AG04450 (cell line): ENCODE data around the gene FERMT3. TPM values are rescaled to one million over a fixed set of nuclear protein-coding genes. Genes with fewer than 3 reads are reported as not detected.

Source experiments
- CTCF ChIA-PET: fragments of 300-600, 350-600 bp; formaldehyde crosslinking; extraction: SDS; loops from one replicate; lab custom pipeline; 2022; ENCODE audit warnings: antibody characterized with exemption, inconsistent platforms; lab: Charles Lee
- POLR2A ChIA-PET: fragments of 350-600 bp; formaldehyde crosslinking; extraction: SDS; loops from one replicate; lab custom pipeline; 2021; ENCODE audit warnings: antibody characterized with exemption, inconsistent platforms; lab: Yijun Ruan, JAX
- DNase-seq: peaks from one replicate; pipeline ENCODE4 v3.0.0-alpha.2; 2011; ENCODE audit warnings: low read depth, low spot score
- H3K27ac ChIP-seq: one replicate; pipeline ENCODE4 v1.5.1; 2012; ENCODE audit warnings: low read depth, low read length, control low read depth
- H3K27me3 ChIP-seq: one replicate; pipeline ENCODE4 v1.6.0; 2012; ENCODE audit warnings: low read length; ENCODE audit not compliant: control insufficient read depth, insufficient read depth
- H3K4me3 ChIP-seq: 2 replicates; pipeline ENCODE4 v1.5.1; 2011; ENCODE audit warnings: mild to moderate bottlenecking, low read depth, low read length, control low read depth
- H3K9me3 ChIP-seq: 2 replicates; pipeline ENCODE4 v1.5.1; 2012; ENCODE audit warnings: low read length; ENCODE audit not compliant: control insufficient read depth, insufficient read depth
- polyA plus RNA-seq: library from polyadenylated mRNA; depleted of rRNA; stranded (reverse); fragments of >200 nt; gene quantifications from 2 replicates; pipeline ENCODE4 v1.2.3, GENCODE V29; 2011; rRNA removed
- TF ChIP-seq, protein P1 (sequence below): IDR thresholded peaks from 2 replicates; pipeline ENCODE4 v1.5.1; 2011; ENCODE audit warnings: low read depth, low read length, control low read depth, inconsistent platforms

Gene FERMT3
- polyA plus RNA-seq, 1 experiment: 0.38 TPM

DNA sequence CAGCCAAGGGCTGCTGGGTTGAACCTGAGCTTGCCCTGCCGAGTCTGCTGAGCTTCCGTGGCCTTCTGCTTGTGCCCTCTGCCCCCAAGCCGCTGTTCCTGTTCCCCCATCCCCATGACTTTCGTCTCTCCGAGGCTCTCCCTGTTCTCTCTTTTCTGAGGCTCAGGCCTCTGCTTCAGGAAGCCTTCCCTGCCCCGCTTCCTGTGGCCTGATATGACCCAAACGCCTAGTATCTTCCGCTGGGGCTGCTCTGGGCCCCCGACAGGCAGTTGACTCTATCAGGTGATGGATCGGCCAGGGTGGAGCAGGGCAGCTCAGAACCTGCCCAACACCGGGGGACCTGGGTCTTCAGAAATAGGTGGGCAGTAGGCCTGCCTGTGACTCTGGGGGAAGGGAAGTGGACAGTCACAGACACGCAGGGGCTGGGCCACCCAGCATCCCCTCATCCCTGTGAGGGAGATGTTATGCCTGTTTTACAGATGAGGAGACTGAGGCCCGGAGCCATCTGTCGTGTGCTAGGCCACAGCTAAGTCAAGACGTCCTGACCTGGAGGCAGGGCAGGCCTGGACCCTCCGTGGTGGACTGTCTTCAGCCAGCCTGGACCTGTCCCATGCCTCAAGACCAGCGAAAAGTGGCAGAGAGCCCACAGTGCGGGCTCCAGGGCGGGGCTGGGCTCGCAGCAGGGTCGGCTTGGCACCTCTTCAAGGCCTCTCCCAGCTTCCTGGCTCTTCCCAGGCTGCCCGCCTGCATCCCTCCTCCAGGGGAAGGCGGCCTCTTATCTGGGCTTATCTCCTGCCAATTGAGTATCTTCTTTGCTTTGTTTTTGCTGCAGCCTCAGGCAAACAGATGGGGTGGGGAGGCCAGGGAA lies 61.7 kb downstream of the FERMT3 start:
- H3K4me3 ChIP-seq: peak overlapping the region; percentile 66
- ChIA-PET POLR2A (interaction anchor here (0.7 to 4.1 kb wide), 6 partner anchors 10 to 83 kb away, joined by 3 to 28 read pairs (median 4); partner anchors contain the start of genes BAD, GPR137, PPP1R14B and STIP1), CTCF (interaction anchor here (0.5 to 4.0 kb wide), 7 partner anchors 17 to 87 kb away, joined by 3 to 23 read pairs (median 4); partner anchors contain the start of genes FKBP2 and PLCB3)
- no peaks in the 10 kb centered on the region; the same call in 1 of the 2 replicates for H3K9me3 ChIP-seq
- H3K27me3 ChIP-seq: no peaks in the 10 kb centered on the region
- H3K27ac ChIP-seq: peak overlapping the region; percentile 95
- no peak for DNase-seq
- TF ChIP-seq, protein P1, sequence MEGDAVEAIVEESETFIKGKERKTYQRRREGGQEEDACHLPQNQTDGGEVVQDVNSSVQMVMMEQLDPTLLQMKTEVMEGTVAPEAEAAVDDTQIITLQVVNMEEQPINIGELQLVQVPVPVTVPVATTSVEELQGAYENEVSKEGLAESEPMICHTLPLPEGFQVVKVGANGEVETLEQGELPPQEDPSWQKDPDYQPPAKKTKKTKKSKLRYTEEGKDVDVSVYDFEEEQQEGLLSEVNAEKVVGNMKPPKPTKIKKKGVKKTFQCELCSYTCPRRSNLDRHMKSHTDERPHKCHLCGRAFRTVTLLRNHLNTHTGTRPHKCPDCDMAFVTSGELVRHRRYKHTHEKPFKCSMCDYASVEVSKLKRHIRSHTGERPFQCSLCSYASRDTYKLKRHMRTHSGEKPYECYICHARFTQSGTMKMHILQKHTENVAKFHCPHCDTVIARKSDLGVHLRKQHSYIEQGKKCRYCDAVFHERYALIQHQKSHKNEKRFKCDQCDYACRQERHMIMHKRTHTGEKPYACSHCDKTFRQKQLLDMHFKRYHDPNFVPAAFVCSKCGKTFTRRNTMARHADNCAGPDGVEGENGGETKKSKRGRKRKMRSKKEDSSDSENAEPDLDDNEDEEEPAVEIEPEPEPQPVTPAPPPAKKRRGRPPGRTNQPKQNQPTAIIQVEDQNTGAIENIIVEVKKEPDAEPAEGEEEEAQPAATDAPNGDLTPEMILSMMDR: no peak

DNA sequence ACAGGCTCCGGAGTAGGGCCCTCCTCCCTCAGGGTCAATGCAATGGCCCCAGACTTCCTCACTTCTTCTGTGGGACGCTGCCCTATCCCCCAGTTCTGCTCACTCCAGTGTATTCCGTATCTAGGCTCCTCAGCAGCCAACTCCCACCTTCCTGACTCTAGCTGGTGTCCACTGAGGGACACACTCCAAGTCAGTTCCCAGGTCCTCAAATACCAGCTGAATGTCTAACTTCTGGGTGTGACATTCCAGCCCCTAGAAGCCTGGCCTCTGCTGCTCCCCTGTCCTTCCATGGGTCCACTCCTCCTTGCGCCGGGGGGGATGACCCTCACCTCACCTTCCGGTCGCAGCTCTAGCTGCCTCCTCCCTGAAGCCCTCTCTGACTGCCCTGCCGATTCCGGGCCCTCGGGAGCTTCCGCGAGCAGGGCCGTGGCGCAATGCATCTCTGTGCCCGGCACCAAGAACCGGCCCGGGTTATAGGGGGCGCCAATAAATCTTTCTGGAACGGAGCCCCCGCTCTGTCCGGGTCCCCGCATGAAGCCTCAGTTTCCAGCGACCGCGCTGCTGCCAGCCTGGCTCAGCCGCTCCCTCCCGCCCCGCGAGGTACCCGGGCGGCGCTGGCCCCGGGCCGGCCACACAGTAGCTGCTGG lies 62.5 kb downstream of the FERMT3 start:
- POLR2A ChIA-PET: interaction anchor here (0.7 to 4.1 kb wide), 7 partner anchors 11 to 83 kb away, joined by 3 to 28 read pairs (median 4); partner anchors contain the start of genes BAD, GPR137, PPP1R14B and STIP1
- DNase-seq: no peak
- CTCF ChIA-PET: interaction anchor here (0.5 to 4.0 kb wide), 4 partner anchors 18 to 86 kb away, joined by 3 to 23 read pairs (median 6); partner anchors contain the start of genes FKBP2 and PLCB3

DNA sequence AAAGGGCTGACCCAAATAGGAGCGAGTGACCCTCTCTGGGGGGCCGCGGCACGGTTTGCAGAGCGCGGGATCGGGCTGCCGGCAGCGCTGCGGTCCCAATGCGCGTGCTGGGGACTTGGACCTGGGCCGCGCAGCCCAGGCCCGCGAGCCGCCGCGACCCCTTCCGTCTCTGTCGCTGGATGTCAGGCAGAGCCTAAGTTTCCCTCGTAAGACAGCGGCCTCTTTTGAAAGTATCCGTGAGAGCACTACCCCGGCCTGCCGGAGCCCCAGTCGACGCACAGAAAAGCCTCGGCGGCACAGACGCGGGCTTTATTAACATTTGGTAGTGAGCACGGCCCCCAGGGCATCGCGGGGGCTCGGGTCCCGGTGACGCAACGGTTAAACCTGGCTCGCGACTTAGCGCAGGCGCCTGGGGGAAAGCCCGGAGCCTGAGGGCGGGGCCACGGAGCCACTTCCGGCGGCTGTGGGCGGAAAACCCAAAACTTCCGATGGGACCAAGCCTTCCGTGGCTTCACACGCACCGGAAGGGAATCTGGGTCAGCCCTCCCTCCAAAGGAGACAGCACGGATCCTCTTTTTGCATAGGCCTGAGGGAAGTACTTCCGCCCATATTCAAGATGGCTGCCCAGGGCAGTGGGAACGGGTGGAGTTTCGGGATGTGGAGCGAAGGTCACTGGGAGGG lies 63.2 kb downstream of the FERMT3 start:
- Histone ChIP-seq H3K9me3 (no peaks in the 10 kb centered on the region; the same call in 1 of the 2 replicates), H3K27me3 (no peaks in the 10 kb centered on the region), H3K27ac (peak overlapping the region; percentile 95), H3K4me3 (peak overlapping the region; percentile 74)
- DNase-seq: peak; percentile 100
- POLR2A ChIA-PET: interaction anchor here (0.7 to 4.1 kb wide), 11 partner anchors 15 to 96 kb away, joined by 3 to 28 read pairs (median 4); partner anchors contain the start of genes BAD, GPR137, PRDX5 and STIP1
- TF ChIP-seq, protein P1: no peak; the same call in 1 of the 2 replicates
- CTCF ChIA-PET: interaction anchor here (1.0 to 4.0 kb wide), 5 partner anchors 19 to 86 kb away, joined by 3 to 24 read pairs (median 10); partner anchors contain the start of genes CATSPERZ and PLCB3

More for the DNA sequence above, 62.5 kb downstream of the FERMT3 start:
- Histone ChIP-seq H3K9me3 (no peaks in the 10 kb centered on the region; the same call in 1 of the 2 replicates), H3K27ac (peak overlapping the region; percentile 95), H3K4me3 (peak overlapping the region; percentile 66), H3K27me3 (no peaks in the 10 kb centered on the region)
- TF ChIP-seq, protein P1: no peak

Other genes with a start within 250 kb of the FERMT3 start
- gene COX8A, start 232.1 kb upstream of the FERMT3 start, polyA plus RNA-seq: 200 and 346 TPM in 2 replicates
- 99.0 and 105 TPM in 2 replicates for gene OTUB1, start 220.3 kb upstream of the FERMT3 start, polyA plus RNA-seq
- 0.17 and 0.33 TPM in 2 replicates for gene FLRT1, start 170.8 kb upstream of the FERMT3 start, polyA plus RNA-seq
- gene MACROD1, start 40.6 kb upstream of the FERMT3 start, polyA plus RNA-seq: 8.0 and 8.1 TPM in 2 replicates
- 166 and 171 TPM in 2 replicates for gene STIP1, start 20.6 kb upstream of the FERMT3 start, polyA plus RNA-seq
- 21.6 and 34.0 TPM in 2 replicates for gene TRPT1, start 19.5 kb downstream of the FERMT3 start, polyA plus RNA-seq
- gene NUDT22, start 19.6 kb downstream of the FERMT3 start, polyA plus RNA-seq: 18.8 and 29.1 TPM in 2 replicates
- gene DNAJC4, start 23.8 kb downstream of the FERMT3 start, polyA plus RNA-seq: 18.7 and 28.4 TPM in 2 replicates
- 11.8 and 15.7 TPM in 2 replicates for gene VEGFB, start 27.9 kb downstream of the FERMT3 start, polyA plus RNA-seq
- 29.9 and 39.0 TPM in 2 replicates for gene FKBP2, start 34.4 kb downstream of the FERMT3 start, polyA plus RNA-seq
- gene PPP1R14B, start 40.2 kb downstream of the FERMT3 start, polyA plus RNA-seq: 119 and 146 TPM in 2 replicates
- gene PLCB3, start 44.8 kb downstream of the FERMT3 start, polyA plus RNA-seq: 11.7 and 13.0 TPM in 2 replicates
- 36.1 and 54.8 TPM in 2 replicates for gene BAD, start 77.9 kb downstream of the FERMT3 start, polyA plus RNA-seq
- 12.4 and 21.1 TPM in 2 replicates for gene GPR137, start 79.1 kb downstream of the FERMT3 start, polyA plus RNA-seq
- not detected in 2 replicates for gene KCNK4, start 84.6 kb downstream of the FERMT3 start, polyA plus RNA-seq
- gene CATSPERZ, start 93.6 kb downstream of the FERMT3 start, polyA plus RNA-seq: 0.14 TPM in 1 of 2 replicates, not detected in the other
- 5.5 and 7.4 TPM in 2 replicates for gene ESRRA, start 98.8 kb downstream of the FERMT3 start, polyA plus RNA-seq
- gene TRMT112, start 110.8 kb downstream of the FERMT3 start, polyA plus RNA-seq: 194 and 208 TPM in 2 replicates
- 366 and 383 TPM in 2 replicates for gene PRDX5, start 111.4 kb downstream of the FERMT3 start, polyA plus RNA-seq
- gene CCDC88B, start 133.5 kb downstream of the FERMT3 start, polyA plus RNA-seq: 1.4 and 2.0 TPM in 2 replicates
- 21.9 and 29.6 TPM in 2 replicates for gene RPS6KA4, start 152.4 kb downstream of the FERMT3 start, polyA plus RNA-seq